ENCODE data around the gene FBXO36. TPM values are rescaled to one million over a fixed set of nuclear protein-coding genes. Genes with fewer than 3 reads are reported as not detected.

Gene FBXO36
- total and polyA plus RNA-seq, 2 of the 8 experiments (the other 6 are each of a cell fraction or from before 2014, with no cell fraction given): 3.4 TPM

DNA sequence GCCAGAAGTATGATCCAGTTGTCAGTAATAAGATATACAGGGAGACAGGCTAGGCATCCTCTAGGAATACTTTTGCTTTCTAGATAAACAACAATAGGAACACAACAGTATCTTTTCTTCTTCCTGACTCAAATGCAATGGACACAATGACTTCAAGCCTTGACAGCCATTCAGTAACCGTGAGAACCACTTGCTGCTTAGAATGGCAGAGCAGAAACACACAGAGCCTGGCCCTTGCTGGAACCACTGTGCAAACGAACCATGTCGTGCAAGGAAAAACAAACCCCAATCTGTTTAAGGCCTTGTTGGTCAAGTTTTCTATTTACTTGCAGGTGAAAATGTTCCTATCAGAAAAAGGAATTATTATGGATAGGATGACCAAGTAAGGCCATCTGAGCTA, 19.3 kb upstream of the FBXO36 start:
- no peak overlapping the region for H2BK15ac ChIP-seq (ENCODE audit: low read length)
- peaks cover 0 to 10% (median 1%) of the 10 kb centered on the region in 4 experiments; a peak in 2 of 8 replicates for H3K36me3 ChIP-seq (ENCODE audit: control insufficient read depth in 2 of 4, insufficient read depth in 4 of 4, low read length in 3 of 4)
- POLR2A ChIA-PET (ENCODE audit: partially characterized antibody): no interaction called here
- peaks cover 0 to 3% (median 0%) of the 10 kb centered on the region in 4 experiments; a peak in 1 of 7 replicates for H3K4me1 ChIP-seq (replicated peaks in 1 of 4; ENCODE audit: control insufficient read depth in 3 of 4, insufficient read depth in 4 of 4, low read length in 3 of 4)
- CTCF ChIA-PET (ENCODE audit: partially characterized antibody): interaction anchor here (0.7 to 2.2 kb wide), 4 partner anchors 8 to 102 kb away, joined by 3 to 5 read pairs (median 4); no protein-coding TSS in a partner anchor
- H2AK5ac ChIP-seq (ENCODE audit: low read depth, low read length): no peak overlapping the region
- H3K4ac ChIP-seq (replicated peaks; ENCODE audit: insufficient read length, low read depth, low read length): no peak overlapping the region
- H3K56ac ChIP-seq (replicated peaks; ENCODE audit: insufficient read length, low read depth, low read length): no peak overlapping the region
- no peak overlapping the region for H2BK12ac ChIP-seq (ENCODE audit: low read depth, low read length)
- WGBS, 2 experiments (ENCODE audit: extremely low coverage in 1 of 2, insufficient coverage in 1 of 2, insufficient read length in 1 of 2, insufficient replicate concordance in 2 of 2, low coverage in 1 of 2, low lambda C conversion rate in 2 of 2, missing lambda C conversion rate in 1 of 2): 91% methylated on average over 3 of the region's 3 CpGs; no CpG with 5 or more reads in 1 of the 2 experiments
- H3K14ac ChIP-seq (ENCODE audit: insufficient read length): no peak overlapping the region
- H3K9me3 ChIP-seq (ENCODE audit: insufficient read depth in 2 of 2, low read depth in 1 of 2, low read length in 1 of 2): no peaks in the 10 kb centered on the region
- no peak overlapping the region for H2BK5ac ChIP-seq (ENCODE audit: low read depth, low read length)
- H2BK120ac ChIP-seq (replicated peaks; ENCODE audit: low read depth, low read length): no peak overlapping the region
- H4K8ac ChIP-seq (ENCODE audit: extremely low read depth, insufficient read depth, low read length): no peak overlapping the region
- peaks cover 2 to 12% of the 10 kb centered on the region in 2 experiments for H4K20me1 ChIP-seq (replicated peaks in 1 of 2; ENCODE audit: control insufficient read depth in 1 of 2, insufficient read depth in 2 of 2, low read length in 2 of 2)
- H3K4me3 ChIP-seq (ENCODE audit: extremely low read depth in 1 of 4, insufficient read depth in 2 of 4, low read depth in 3 of 4, low read length in 4 of 4): no peak overlapping the region
- no peak overlapping the region for H4K91ac ChIP-seq (replicated peaks; ENCODE audit: insufficient read length, low read length)
- no peaks in the 10 kb centered on the region for H3K27me3 ChIP-seq (replicated peaks in 1 of 4; ENCODE audit: control insufficient read depth in 3 of 4, extremely low read depth in 1 of 4, insufficient read depth in 3 of 4, low read length in 3 of 4)
- H3K27ac ChIP-seq (ENCODE audit: low read depth, low read length): no peak overlapping the region
- no peak for FAIRE-seq
- no peaks in the 10 kb centered on the region for H3K23me2 ChIP-seq (ENCODE audit: low read depth, low read length)
- DNase-seq (ENCODE audit: low read depth in 1 of 2, low spot score in 2 of 2): no peak
- no peak overlapping the region for H3K9ac ChIP-seq (replicated peaks in 1 of 4; ENCODE audit: extremely low read depth in 1 of 4, low read depth in 3 of 4, low read length in 3 of 4)
- H3K4me2 ChIP-seq (ENCODE audit: insufficient read depth in 1 of 2, low read depth in 2 of 2, low read length in 2 of 2): no peak overlapping the region
- H3K79me2 ChIP-seq (ENCODE audit: control insufficient read depth in 1 of 2, insufficient read depth in 2 of 2, low read length in 2 of 2): peaks cover 4 to 97% of the 10 kb centered on the region in 2 experiments; a peak in 3 of 4 replicates
- no peak overlapping the region for H2AFZ ChIP-seq (ENCODE audit: low read length)
- no peak overlapping the region for H3K18ac ChIP-seq (ENCODE audit: extremely low read depth, low read length)
- H3K23ac ChIP-seq (ENCODE audit: insufficient read length): no peak overlapping the region
- no peaks in the 10 kb centered on the region; the same call in 1 of the 2 replicates for H3K79me1 ChIP-seq (ENCODE audit: low read depth, low read length)
- no peak overlapping the region for H4K5ac ChIP-seq (ENCODE audit: insufficient read length, low read depth, low read length)
- no peak for TF ChIP-seq POU5F1 (IDR thresholded peaks at IDR 0.05; ENCODE audit: low read depth, low read length)
- no peak for TF ChIP-seq JUND (IDR thresholded peaks at IDR 0.05; ENCODE audit: low read length)
- TF ChIP-seq, protein P1, sequence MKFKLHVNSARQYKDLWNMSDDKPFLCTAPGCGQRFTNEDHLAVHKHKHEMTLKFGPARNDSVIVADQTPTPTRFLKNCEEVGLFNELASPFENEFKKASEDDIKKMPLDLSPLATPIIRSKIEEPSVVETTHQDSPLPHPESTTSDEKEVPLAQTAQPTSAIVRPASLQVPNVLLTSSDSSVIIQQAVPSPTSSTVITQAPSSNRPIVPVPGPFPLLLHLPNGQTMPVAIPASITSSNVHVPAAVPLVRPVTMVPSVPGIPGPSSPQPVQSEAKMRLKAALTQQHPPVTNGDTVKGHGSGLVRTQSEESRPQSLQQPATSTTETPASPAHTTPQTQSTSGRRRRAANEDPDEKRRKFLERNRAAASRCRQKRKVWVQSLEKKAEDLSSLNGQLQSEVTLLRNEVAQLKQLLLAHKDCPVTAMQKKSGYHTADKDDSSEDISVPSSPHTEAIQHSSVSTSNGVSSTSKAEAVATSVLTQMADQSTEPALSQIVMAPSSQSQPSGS (IDR thresholded peaks at IDR 0.05; ENCODE audit: low read length): no peak
- TF ChIP-seq SP2 (IDR thresholded peaks at IDR 0.05; ENCODE audit: low read length): no peak
- no peak overlapping the region for H2BK20ac ChIP-seq (ENCODE audit: low read length)
